A549 (cell line): ENCODE data around the gene NEK7. TPM values are rescaled to one million over a fixed set of nuclear protein-coding genes. Genes with fewer than 3 reads are reported as not detected.
"Not testable (repeated sequence)": the region's sequence is repeated elsewhere in the genome, so short reads cannot be mapped to it uniquely, and the experiment has no call there.

Experiments
- ATAC-seq, 2 experiments: fragments of 200-7000 bp in 1 of 2; fragments of >200 bp in 1 of 2; cut with Nextera tagmentation in 1 of 2; cut with Tn5 transposase in 1 of 2; 3 replicates each; pipeline versions ENCODE4 v1.8.0 to v1.9.1; 2018 to 2020; ENCODE audit warnings: mild to moderate bottlenecking in 1 of 2, moderate library complexity in 1 of 2
- CTCF ChIA-PET: fragments of 300-600 bp; sonication (Branson Sonifier 250); formaldehyde crosslinking; extraction: SDS; loops from one replicate; lab custom pipeline; 2021; ENCODE audit warnings: antibody characterized with exemption, inconsistent platforms; lab: Yijun Ruan, JAX
- POLR2A ChIA-PET: fragments of 350-600 bp; formaldehyde crosslinking; extraction: SDS; loops from one replicate; lab custom pipeline; 2021; ENCODE audit warnings: antibody characterized with exemption, inconsistent platforms; lab: Yijun Ruan, JAX
- DNase-seq, 2 experiments: peaks; one replicate each; pipeline versions ENCODE4 v3.0.0 to v3.0.0-alpha.2; 2011 to 2016; ENCODE audit warnings: low read depth in 1 of 2, low spot score in 1 of 2
- FAIRE-seq: peaks from 2 replicates; lab custom pipeline; 2011; peaks lifted over from hg19 to GRCh38; lab: Jason Lieb, UNC
- H3K27ac ChIP-seq, 2 experiments: fragments of >200 bp; sonication (Bioruptor Twin); formaldehyde crosslinking; 3 replicates each; pipeline ENCODE4 v1.5.1; 2016 to 2017
- H3K4me1 ChIP-seq: fragments of >200 bp; sonication (Bioruptor Twin); formaldehyde crosslinking; 3 replicates; pipeline ENCODE4 v1.6.1; 2016
- H3K4me2 ChIP-seq: fragments of >200 bp; sonication (Bioruptor Twin); formaldehyde crosslinking; 3 replicates; pipeline ENCODE4 v1.6.1; 2016
- H3K4me3 ChIP-seq: fragments of >200 bp; sonication (Bioruptor Twin); formaldehyde crosslinking; 3 replicates; pipeline ENCODE4 v1.5.1; 2016
- H3K9me3 ChIP-seq: fragments of >200 bp; sonication (Bioruptor Twin); formaldehyde crosslinking; 3 replicates; pipeline ENCODE4 v1.6.1; 2016
- BHLHE40 ChIP-seq: IDR thresholded peaks from 2 replicates; pipeline ENCODE4 v1.6.1; 2012; ENCODE audit warnings: low read depth, low read length, inconsistent platforms
- CEBPB ChIP-seq, 2 experiments: fragments of >200 bp in 1 of 2; sonication (Bioruptor Twin) in 1 of 2; formaldehyde crosslinking in 1 of 2; IDR thresholded peaks; 2 replicates each; pipeline ENCODE4 v1.6.1; 2012 to 2016
- CHD2 ChIP-seq: fragments of 150-350 bp; IDR thresholded peaks from 2 replicates; pipeline ENCODE4 v1.6.1; 2014; ENCODE audit warnings: low read length; ENCODE audit not compliant: partially characterized antibody
- CHD4 ChIP-seq: fragments of 200-600 bp; sonication (generic); IDR thresholded peaks from 2 replicates; pipeline ENCODE4 v1.6.1; 2016; ENCODE audit warnings: antibody characterized with exemption, mild to moderate bottlenecking, borderline replicate concordance
- EHF ChIP-seq: fragments of 250-450 bp; sonication (Bioruptor Pico); IDR thresholded peaks from 2 replicates; pipeline ENCODE4 v1.5.0; 2020; ENCODE audit warnings: mild to moderate bottlenecking
- EHMT2 ChIP-seq: fragments of 200-600 bp; sonication (generic); IDR thresholded peaks from 2 replicates; pipeline ENCODE4 v1.6.1; 2016; ENCODE audit warnings: antibody characterized with exemption, low read depth, mild to moderate bottlenecking, moderate library complexity
- ESRRA ChIP-seq: fragments of 150-350 bp; IDR thresholded peaks from 2 replicates; pipeline ENCODE4 v1.6.1; 2014; ENCODE audit warnings: mild to moderate bottlenecking, low read length, borderline replicate concordance
- FOSB ChIP-seq: fragments of 250-450 bp; sonication (Bioruptor Pico); IDR thresholded peaks from 2 replicates; pipeline ENCODE4 v1.5.0; 2020; ENCODE audit warnings: mild to moderate bottlenecking, moderate library complexity
- FOXS1 ChIP-seq: fragments of 250-450 bp; sonication (Bioruptor Pico); IDR thresholded peaks from 2 replicates; pipeline ENCODE4 v1.5.0; 2020; ENCODE audit warnings: mild to moderate bottlenecking, moderate library complexity
- HDAC2 ChIP-seq: fragments of 200-600 bp; sonication (generic); IDR thresholded peaks from 2 replicates; pipeline ENCODE4 v1.6.1; 2016
- HOXB13 ChIP-seq: fragments of 250-450 bp; sonication (Bioruptor Pico); IDR thresholded peaks from 2 replicates; pipeline ENCODE4 v1.5.0; 2020; ENCODE audit warnings: low read depth, mild to moderate bottlenecking, moderate library complexity
- JUNB ChIP-seq: fragments of >200 bp; sonication (Bioruptor Twin); formaldehyde crosslinking; IDR thresholded peaks from 2 replicates; pipeline ENCODE4 v1.6.1; 2016
- KDM1A ChIP-seq: fragments of 200-600 bp; sonication (generic); IDR thresholded peaks from 2 replicates; pipeline ENCODE4 v1.6.1; 2016; ENCODE audit warnings: low read depth, mild to moderate bottlenecking
- MAFK ChIP-seq: fragments of 450-650 bp; IDR thresholded peaks from 2 replicates; pipeline ENCODE4 v1.6.1; 2014; ENCODE audit not compliant: partially characterized antibody
- MYC ChIP-seq: IDR thresholded peaks from 2 replicates; pipeline ENCODE4 v1.6.1; 2012; ENCODE audit warnings: mild to moderate bottlenecking, inconsistent platforms, low read length, improper control_type of control experiment, borderline replicate concordance
- NFE2L2 ChIP-seq: fragments of 150-350 bp; conservative IDR thresholded peaks from 2 replicates; pipeline ENCODE4 v1.6.1; 2014; ENCODE audit warnings: low read length
- NR3C1 ChIP-seq: fragments of >200 bp; sonication (Bioruptor Twin); formaldehyde crosslinking; IDR thresholded peaks from 3 replicates; pipeline ENCODE4 v1.6.1; 2017
- PHF8 ChIP-seq: fragments of 200-600 bp; sonication (generic); IDR thresholded peaks from 2 replicates; pipeline ENCODE4 v1.6.1; 2016; ENCODE audit warnings: low read depth, mild to moderate bottlenecking, antibody characterized with exemption, moderate library complexity, borderline replicate concordance
- POLR2AphosphoS2 ChIP-seq: conservative IDR thresholded peaks from 2 replicates; pipeline ENCODE4 v1.6.1; 2012; ENCODE audit warnings: low read length, improper control_type of control experiment, inconsistent platforms
- RARB ChIP-seq: fragments of 250-450 bp; sonication (Bioruptor Pico); IDR thresholded peaks from 2 replicates; pipeline ENCODE4 v1.8.0; 2021; ENCODE audit warnings: mild to moderate bottlenecking, moderate library complexity
- RFX5 ChIP-seq: fragments of 450-650 bp; IDR thresholded peaks from 2 replicates; pipeline ENCODE4 v1.7.1; 2014; ENCODE audit warnings: antibody characterized with exemption, mild to moderate bottlenecking, moderate library complexity
- SREBF2 ChIP-seq: fragments of 450-650 bp; IDR thresholded peaks from 2 replicates; pipeline ENCODE4 v1.6.1; 2014; ENCODE audit warnings: mild to moderate bottlenecking, moderate library complexity
- TFCP2L1 ChIP-seq: fragments of 250-450 bp; sonication (Bioruptor Pico); IDR thresholded peaks from 2 replicates; pipeline ENCODE4 v1.5.0; 2021; ENCODE audit warnings: mild to moderate bottlenecking
- TP53 ChIP-seq: fragments of 250-450 bp; sonication (Bioruptor Pico); IDR thresholded peaks from 2 replicates; pipeline ENCODE4 v1.5.0; 2021; ENCODE audit warnings: mild to moderate bottlenecking, moderate library complexity
- WGBS: methylation state at CpG from one replicate; pipeline ENCODE4 v1.1.6; 2017; ENCODE audit errors: missing lambda C conversion rate; 5-methylcytosine and 5-hydroxymethylcytosine counted together
- polyA plus RNA-seq, 4 experiments: library from polyadenylated mRNA; depleted of rRNA in 3 of 4; stranded (reverse); fragments of >200 nt; fragmentation: RNase III in 1 of 4; extraction: RNeasy Plus Mini Kit Qiagen cat#74134 plus additional on column Dnase treatment in 1 of 4; gene quantifications; 2 replicates in 3 of 4; 3 replicates in 1 of 4; pipeline ENCODE4 v1.2.3, GENCODE V29; 2011 to 2017
- TF ChIP-seq, protein P1 (sequence below): IDR thresholded peaks from 2 replicates; pipeline ENCODE4 v1.6.1; 2012
- TF ChIP-seq, protein P2 (sequence below): fragments of 150-350 bp; IDR thresholded peaks from 2 replicates; pipeline ENCODE4 v1.6.1; 2014; ENCODE audit warnings: low read depth, mild to moderate bottlenecking, low read length
- TF ChIP-seq, protein P3 (sequence below): fragments of 450-650 bp; IDR thresholded peaks from 2 replicates; pipeline ENCODE4 v1.6.1; 2014; ENCODE audit warnings: antibody characterized with exemption
- TF ChIP-seq, protein P4 (sequence below): IDR thresholded peaks from 2 replicates; pipeline ENCODE4 v1.6.1; 2012; ENCODE audit warnings: low read depth, borderline replicate concordance

NEK7 gene
- polyA plus RNA-seq, 2 of the 4 experiments (the other 2 are of a cell fraction): 15.9 to 62.9 TPM

DNA sequence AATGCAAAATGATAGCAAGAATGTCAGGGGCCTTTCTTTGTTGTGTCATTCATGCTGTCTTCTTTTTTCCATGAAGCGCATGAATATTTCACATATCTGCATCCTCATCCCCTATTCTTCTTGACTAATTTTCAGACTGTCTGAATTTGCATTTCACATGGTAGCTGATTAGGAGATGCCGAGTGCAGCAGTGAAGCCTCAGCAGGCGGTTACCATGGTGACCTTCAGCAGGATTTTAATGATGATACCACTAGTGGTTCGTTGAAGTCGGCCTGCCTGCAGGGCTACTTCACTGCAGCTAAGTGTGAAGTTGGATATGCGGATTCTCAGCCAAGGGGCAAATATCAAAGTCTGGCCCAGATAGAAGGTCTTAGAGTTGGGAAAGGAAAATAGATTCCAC, 141.8 kb downstream of the NEK7 start (continued):
- no peak for TF ChIP-seq FOXS1 (CRISPR knock-in tag)
- TF ChIP-seq CHD2: no peak
- TF ChIP-seq JUNB: no peak
- TF ChIP-seq, protein P1, sequence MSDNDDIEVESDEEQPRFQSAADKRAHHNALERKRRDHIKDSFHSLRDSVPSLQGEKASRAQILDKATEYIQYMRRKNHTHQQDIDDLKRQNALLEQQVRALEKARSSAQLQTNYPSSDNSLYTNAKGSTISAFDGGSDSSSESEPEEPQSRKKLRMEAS: no peak
- no peak for TF ChIP-seq KDM1A
- no peak for TF ChIP-seq CHD4
- TF ChIP-seq MYC: no peak
- TF ChIP-seq, protein P2, sequence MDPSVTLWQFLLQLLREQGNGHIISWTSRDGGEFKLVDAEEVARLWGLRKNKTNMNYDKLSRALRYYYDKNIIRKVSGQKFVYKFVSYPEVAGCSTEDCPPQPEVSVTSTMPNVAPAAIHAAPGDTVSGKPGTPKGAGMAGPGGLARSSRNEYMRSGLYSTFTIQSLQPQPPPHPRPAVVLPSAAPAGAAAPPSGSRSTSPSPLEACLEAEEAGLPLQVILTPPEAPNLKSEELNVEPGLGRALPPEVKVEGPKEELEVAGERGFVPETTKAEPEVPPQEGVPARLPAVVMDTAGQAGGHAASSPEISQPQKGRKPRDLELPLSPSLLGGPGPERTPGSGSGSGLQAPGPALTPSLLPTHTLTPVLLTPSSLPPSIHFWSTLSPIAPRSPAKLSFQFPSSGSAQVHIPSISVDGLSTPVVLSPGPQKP: no peak
- TF ChIP-seq CEBPB (IDR thresholded peaks at IDR 0.05): no peak

DNA sequence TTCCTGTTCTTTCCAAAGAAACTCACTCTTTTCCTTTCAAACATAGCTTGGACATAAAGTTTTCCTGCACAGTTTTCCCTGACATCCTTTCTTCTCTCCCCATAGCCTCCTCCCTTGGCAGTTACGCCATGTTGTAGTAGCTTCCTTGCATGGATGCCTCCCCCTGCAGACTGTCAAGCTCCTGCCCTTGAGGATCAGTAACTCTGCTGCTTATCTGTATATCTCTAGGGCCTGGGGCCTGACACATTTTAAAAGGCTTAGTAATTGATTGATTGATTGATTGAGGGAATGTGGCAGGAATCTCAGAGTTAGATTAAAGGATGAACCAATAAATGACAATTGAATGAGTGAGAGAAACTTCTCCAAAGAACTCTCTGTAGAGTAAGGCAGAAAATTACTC, 143.7 kb downstream of the NEK7 start:
- 96% methylated on average over 1 of the region's 1 CpG for WGBS
- POLR2A ChIA-PET: no interaction called here
- no peak for ATAC-seq

DNA sequence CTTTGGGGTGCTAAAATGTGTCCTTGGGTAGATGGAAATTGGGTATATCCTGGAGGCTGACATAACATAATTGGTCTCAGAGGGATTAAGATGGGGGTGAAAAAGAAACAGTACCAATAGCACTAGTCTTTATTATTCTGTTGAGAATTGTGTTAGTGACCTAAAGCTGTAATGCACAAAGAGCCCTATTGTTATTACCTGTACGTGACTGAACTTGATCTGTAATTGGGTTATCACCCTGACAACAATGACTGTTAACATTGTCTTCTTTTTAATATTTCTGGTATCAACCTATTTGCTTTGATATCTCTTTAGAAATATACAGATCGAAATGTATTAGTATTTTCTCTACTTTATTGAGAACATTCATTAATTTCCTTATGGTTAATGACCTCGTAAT, 147.6 kb downstream of the NEK7 start:
- no peaks in the 10 kb centered on the region for H3K9me3 ChIP-seq
- TF ChIP-seq FOSB (CRISPR knock-in tag) (no peak), POLR2AphosphoS2 (no peak), TP53 (CRISPR knock-in tag) (no peak), NFE2L2 (no peak), MAFK (no peak)
- TF ChIP-seq, all 56 proteins: peak for 0
- H3K27ac ChIP-seq: no peak overlapping the region
- H3K4me1 ChIP-seq: no peaks in the 10 kb centered on the region
- DNase-seq: no peak
- H3K4me3 ChIP-seq: no peak overlapping the region
- POLR2A ChIA-PET: no interaction called here
- H3K4me2 ChIP-seq: no peak overlapping the region
- no peak for ATAC-seq
- CTCF ChIA-PET: no interaction called here
- no peak for FAIRE-seq
- WGBS: 73% methylated on average over 3 of the region's 3 CpGs

More for the DNA sequence above, 143.7 kb downstream of the NEK7 start:
- no peak overlapping the region for H3K4me2 ChIP-seq
- no peak overlapping the region for H3K4me3 ChIP-seq
- CTCF ChIA-PET: no interaction called here
- no peak for TF ChIP-seq HOXB13 (CRISPR knock-in tag)
- TF ChIP-seq, protein P3, sequence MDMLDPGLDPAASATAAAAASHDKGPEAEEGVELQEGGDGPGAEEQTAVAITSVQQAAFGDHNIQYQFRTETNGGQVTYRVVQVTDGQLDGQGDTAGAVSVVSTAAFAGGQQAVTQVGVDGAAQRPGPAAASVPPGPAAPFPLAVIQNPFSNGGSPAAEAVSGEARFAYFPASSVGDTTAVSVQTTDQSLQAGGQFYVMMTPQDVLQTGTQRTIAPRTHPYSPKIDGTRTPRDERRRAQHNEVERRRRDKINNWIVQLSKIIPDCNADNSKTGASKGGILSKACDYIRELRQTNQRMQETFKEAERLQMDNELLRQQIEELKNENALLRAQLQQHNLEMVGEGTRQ: no peak
- TF ChIP-seq EHMT2: no peak
- TF ChIP-seq, protein P4, sequence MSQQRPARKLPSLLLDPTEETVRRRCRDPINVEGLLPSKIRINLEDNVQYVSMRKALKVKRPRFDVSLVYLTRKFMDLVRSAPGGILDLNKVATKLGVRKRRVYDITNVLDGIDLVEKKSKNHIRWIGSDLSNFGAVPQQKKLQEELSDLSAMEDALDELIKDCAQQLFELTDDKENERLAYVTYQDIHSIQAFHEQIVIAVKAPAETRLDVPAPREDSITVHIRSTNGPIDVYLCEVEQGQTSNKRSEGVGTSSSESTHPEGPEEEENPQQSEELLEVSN: no peak
- no peak for TF ChIP-seq RFX5
- TF ChIP-seq EHF (CRISPR knock-in tag): no peak
- TF ChIP-seq, protein P1: no peak
- no peak for TF ChIP-seq NFE2L2
- no peak for TF ChIP-seq TFCP2L1 (CRISPR knock-in tag)
- no peak for TF ChIP-seq SREBF2
- TF ChIP-seq MYC: no peak
- no peak for TF ChIP-seq POLR2AphosphoS2
- no peak for TF ChIP-seq HDAC2
- TF ChIP-seq ESRRA: no peak
- TF ChIP-seq RARB (CRISPR knock-in tag): no peak
- no peak for TF ChIP-seq NR3C1
- no peak for TF ChIP-seq BHLHE40
- TF ChIP-seq PHF8: no peak
- no peak for TF ChIP-seq FOSB (CRISPR knock-in tag)
- TF ChIP-seq CEBPB (IDR thresholded peaks at IDR 0.05): no peak
- TF ChIP-seq, all 56 proteins: peak for 0
- Histone ChIP-seq H3K9me3 (no peaks in the 10 kb centered on the region), H3K4me1 (no peaks in the 10 kb centered on the region), H3K27ac (no peak overlapping the region)
- FAIRE-seq (no peak), DNase-seq (no peak)

DNA sequence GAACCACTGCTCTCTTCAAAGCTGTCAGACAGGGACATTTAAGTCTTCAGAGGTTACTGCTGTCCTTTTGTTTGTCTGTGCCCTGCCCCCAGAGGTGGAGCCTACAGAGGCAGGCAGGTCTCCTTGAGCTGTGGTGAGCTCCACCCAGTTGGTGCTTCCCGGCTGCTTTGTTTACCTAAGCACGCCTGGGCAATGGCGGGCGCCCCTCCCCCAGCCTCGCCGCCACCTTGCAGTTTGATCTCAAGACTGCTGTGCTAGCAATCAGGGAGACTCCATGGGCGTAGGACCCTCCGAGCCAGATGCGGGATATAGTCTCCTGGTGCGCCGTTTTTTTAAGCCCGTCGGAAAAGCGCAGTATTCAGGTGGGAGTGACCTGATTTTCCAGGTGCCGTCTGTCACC, 158.0 kb downstream of the NEK7 start:
- H3K4me2 ChIP-seq, FAIRE-seq, H3K9me3 ChIP-seq, H3K27ac ChIP-seq, H3K4me3 ChIP-seq, DNase-seq, H3K4me1 ChIP-seq, CTCF ChIA-PET, POLR2A ChIA-PET, ATAC-seq: not testable (repeated sequence)
- 91% methylated on average over 15 of the region's 15 CpGs for WGBS

DNA sequence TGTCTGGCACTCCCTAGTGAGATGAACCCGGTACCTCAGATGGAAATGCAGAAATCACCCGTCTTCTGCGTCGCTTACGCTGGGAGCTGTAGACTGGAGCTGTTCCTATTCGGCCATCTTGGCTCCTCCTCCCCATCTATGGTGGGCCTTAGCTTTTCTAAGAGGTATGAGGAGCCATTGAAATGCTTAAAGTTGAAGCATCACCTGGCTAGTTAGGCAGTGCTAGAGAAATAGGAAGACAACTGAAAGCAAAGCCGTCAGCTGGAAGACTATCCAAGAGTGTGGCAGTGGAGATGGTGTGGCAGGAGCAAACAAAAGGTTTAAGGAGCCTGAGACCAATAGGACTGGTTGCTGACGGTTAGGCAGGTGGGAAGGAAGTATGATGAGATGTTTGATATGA, 158.5 kb downstream of the NEK7 start:
- H3K4me3 ChIP-seq, H3K27ac ChIP-seq, FAIRE-seq, POLR2A ChIA-PET, H3K4me2 ChIP-seq, CTCF ChIA-PET, ATAC-seq, H3K9me3 ChIP-seq, DNase-seq, H3K4me1 ChIP-seq: not testable (repeated sequence)
- WGBS: over 99% methylated on average over 8 of the region's 8 CpGs
